K562 (cell line): ENCODE measurements around the gene RAMACL. TPM values are rescaled to one million over a fixed set of nuclear protein-coding genes. Genes with fewer than 3 reads are reported as not detected.
"Not testable (repeated sequence)": the region's sequence is repeated elsewhere in the genome, so short reads cannot be mapped to it uniquely, and the experiment has no call there.

Experiments used
- ATAC-seq: fragments of 200-7000 bp; cut with Tn5 transposase; 3 replicates; pipeline ENCODE4 v1.9.1; 2020; ENCODE audit warnings: moderate library complexity
- BruUV-seq: library from RNA; stranded (reverse); fragments of 400-500 nt; replicated peaks from 2 replicates; lab custom pipeline; 2021; lab: Mats Ljungman, UMichigan
- CTCF ChIA-PET: fragments of 300-600 bp; formaldehyde crosslinking; extraction: SDS; loops from one replicate; lab custom pipeline; 2021; ENCODE audit warnings: low intra/inter-chr PET ratio; lab: Yijun Ruan, JAX
- POLR2A ChIA-PET: fragments of 300-600, 350-650 bp; sonication (Branson Sonifier 250); formaldehyde crosslinking; extraction: SDS; loops from one replicate; lab custom pipeline; 2021; ENCODE audit warnings: antibody characterized with exemption, inconsistent platforms; lab: Yijun Ruan, JAX
- DNase-seq, 4 experiments: peaks; one replicate each; pipeline versions ENCODE4 v3.0.0 to v3.0.0-alpha.2; 2011 to 2018; ENCODE audit warnings: low spot score in 3 of 4, mixed read lengths in 3 of 4; ENCODE audit errors: extremely low read depth in 1 of 4
- FAIRE-seq: peaks from 2 replicates; lab custom pipeline; 2011; peaks lifted over from hg19 to GRCh38; lab: Jason Lieb, UNC
- H2AFZ ChIP-seq: 2 replicates; pipeline ENCODE4 v1.6.0; 2011; ENCODE audit warnings: low read depth, low read length, control low read depth, inconsistent platforms
- H3K27ac ChIP-seq: fragments of 200-600 bp; 3 replicates; pipeline ENCODE4 v1.8.0; 2011; ENCODE audit warnings: low read depth, mild to moderate bottlenecking, control low read depth, inconsistent platforms, low read length, moderate library complexity, mixed read lengths; ENCODE audit errors: extremely low read depth
- H3K27me3 ChIP-seq, 2 experiments: fragments of 300-600 bp in 1 of 2; 2 replicates in 1 of 2; 3 replicates in 1 of 2; pipeline versions ENCODE4 v1.6.0 to v1.8.0; 2011; ENCODE audit warnings: inconsistent platforms in 2 of 2, low read length in 2 of 2, mild to moderate bottlenecking in 1 of 2, mixed read lengths in 1 of 2, moderate library complexity in 1 of 2; ENCODE audit not compliant: control insufficient read depth in 2 of 2, insufficient read depth in 2 of 2
- H3K36me3 ChIP-seq: fragments of 300-600 bp; 3 replicates; pipeline ENCODE4 v1.8.0; 2011; ENCODE audit warnings: mild to moderate bottlenecking, low read length, inconsistent platforms; ENCODE audit not compliant: control insufficient read depth, insufficient read depth
- H3K4me1 ChIP-seq, 2 experiments: fragments of 200-600 bp in 1 of 2; replicated peaks in 1 of 2; 2 replicates in 1 of 2; 3 replicates in 1 of 2; pipeline versions ENCODE4 v1.5.1 to v1.8.0; 2011; ENCODE audit warnings: inconsistent platforms in 2 of 2, low read length in 2 of 2, mild to moderate bottlenecking in 1 of 2, mixed read lengths in 1 of 2, moderate library complexity in 1 of 2; ENCODE audit not compliant: control insufficient read depth in 2 of 2, insufficient read depth in 2 of 2
- H3K4me2 ChIP-seq: 2 replicates; pipeline ENCODE4 v1.6.1; 2011; ENCODE audit warnings: low read length, control low read depth, inconsistent platforms, mixed read lengths; ENCODE audit not compliant: insufficient read depth
- H3K4me3 ChIP-seq: fragments of 200-600 bp; sonication (generic), shearing (Covaris generic); 2 replicates; pipeline ENCODE4 v1.5.1; 2016; ENCODE audit warnings: control low read depth, inconsistent platforms
- H3K79me2 ChIP-seq: fragments of 200-600 bp; 3 replicates; pipeline ENCODE4 v1.8.0; 2011; ENCODE audit warnings: low read length, inconsistent platforms; ENCODE audit not compliant: control insufficient read depth, insufficient read depth
- H3K9ac ChIP-seq, 2 experiments: 2 replicates each; pipeline versions ENCODE4 v1.6.0 to v1.6.1; 2011; ENCODE audit warnings: low read depth in 2 of 2, low read length in 2 of 2, control low read depth in 1 of 2, inconsistent platforms in 1 of 2, mild to moderate bottlenecking in 1 of 2, mixed read lengths in 1 of 2; ENCODE audit not compliant: insufficient read depth in 1 of 2
- H3K9me1 ChIP-seq: one replicate; pipeline ENCODE4 v1.6.0; 2011; ENCODE audit warnings: inconsistent platforms, mild to moderate bottlenecking, low read length, moderate library complexity; ENCODE audit not compliant: control insufficient read depth, insufficient read depth
- H3K9me3 ChIP-seq: replicated peaks from 2 replicates; pipeline ENCODE4 v1.5.1; 2011; ENCODE audit warnings: low read depth, low read length, inconsistent platforms; ENCODE audit not compliant: control insufficient read depth, insufficient read depth
- H4K20me1 ChIP-seq: replicated peaks from 2 replicates; pipeline ENCODE4 v1.6.1; 2011; ENCODE audit warnings: low read length, inconsistent platforms, mixed read lengths; ENCODE audit not compliant: control insufficient read depth, insufficient read depth
- ZC3H8 ChIP-seq: fragments of 450-650 bp; IDR thresholded peaks from 2 replicates; pipeline ENCODE4 v1.6.1; 2017
- ZNF644 ChIP-seq: fragments of 200-800 bp; sonication (Bioruptor generic); IDR thresholded peaks from 2 replicates; pipeline ENCODE4 v1.6.1; 2016; ENCODE audit warnings: low read depth, missing genetic modification characterization, missing compliant biosample characterization
- WGBS: fragments of 100-300 bp; shearing (Covaris generic); methylation state at CpG from one replicate; pipeline ENCODE4 v1.1.6; 2016; ENCODE audit warnings: low coverage, mixed read lengths; ENCODE audit not compliant: insufficient coverage; ENCODE audit errors: missing lambda C conversion rate; 5-methylcytosine and 5-hydroxymethylcytosine counted together
- in situ Hi-C: fragments of 300-500 bp; cut with MboI; formaldehyde crosslinking; loops from 4 replicates; pipeline ENCODE4 v1.15.0; 2018; ENCODE audit warnings: inconsistent platforms, mixed read lengths
- intact Hi-C: fragments of 100-400 bp; cut with micrococcal nuclease; formaldehyde crosslinking; loops from 2 replicates; pipeline ENCODE4 v1.14.2; 2022
- polyA plus RNA-seq, 8 experiments: library from polyadenylated mRNA; depleted of rRNA in 4 of 8; stranded (reverse) in 5 of 8; unstranded in 3 of 8; fragments of >200 nt; fragmentation: Nextera tagmentation in 2 of 8; fragmentation: Illumina TruSeq in 1 of 8; extraction: Ambion mirVana in 2 of 8; extraction: Trizol in 1 of 8; gene quantifications; 2 replicates each; pipeline versions ENCODE4 v1.2.1 to v1.2.3, GENCODE V29; 2011 to 2014; ENCODE audit warnings: inconsistent platforms in 1 of 8, missing spikeins in 1 of 8
- total RNA-seq, 7 experiments: library from RNA; depleted of rRNA in 6 of 7; stranded (reverse); fragments of >200 nt in 6 of 7; fragmentation: Illumina TruSeq in 2 of 7; extraction: Trizol in 2 of 7; gene quantifications; 2 replicates each; pipeline versions ENCODE4 v1.2.1 to v1.2.3, GENCODE V29; 2011 to 2021; ENCODE audit warnings: low replicate concordance in 1 of 7

Gene RAMACL
- total and polyA plus RNA-seq, 9 of the 15 experiments (the other 6 are each of a cell fraction or from before 2014, with no cell fraction given), result 0.11 to 1.7 (median 0.41) TPM; not detected in 1

DNA sequence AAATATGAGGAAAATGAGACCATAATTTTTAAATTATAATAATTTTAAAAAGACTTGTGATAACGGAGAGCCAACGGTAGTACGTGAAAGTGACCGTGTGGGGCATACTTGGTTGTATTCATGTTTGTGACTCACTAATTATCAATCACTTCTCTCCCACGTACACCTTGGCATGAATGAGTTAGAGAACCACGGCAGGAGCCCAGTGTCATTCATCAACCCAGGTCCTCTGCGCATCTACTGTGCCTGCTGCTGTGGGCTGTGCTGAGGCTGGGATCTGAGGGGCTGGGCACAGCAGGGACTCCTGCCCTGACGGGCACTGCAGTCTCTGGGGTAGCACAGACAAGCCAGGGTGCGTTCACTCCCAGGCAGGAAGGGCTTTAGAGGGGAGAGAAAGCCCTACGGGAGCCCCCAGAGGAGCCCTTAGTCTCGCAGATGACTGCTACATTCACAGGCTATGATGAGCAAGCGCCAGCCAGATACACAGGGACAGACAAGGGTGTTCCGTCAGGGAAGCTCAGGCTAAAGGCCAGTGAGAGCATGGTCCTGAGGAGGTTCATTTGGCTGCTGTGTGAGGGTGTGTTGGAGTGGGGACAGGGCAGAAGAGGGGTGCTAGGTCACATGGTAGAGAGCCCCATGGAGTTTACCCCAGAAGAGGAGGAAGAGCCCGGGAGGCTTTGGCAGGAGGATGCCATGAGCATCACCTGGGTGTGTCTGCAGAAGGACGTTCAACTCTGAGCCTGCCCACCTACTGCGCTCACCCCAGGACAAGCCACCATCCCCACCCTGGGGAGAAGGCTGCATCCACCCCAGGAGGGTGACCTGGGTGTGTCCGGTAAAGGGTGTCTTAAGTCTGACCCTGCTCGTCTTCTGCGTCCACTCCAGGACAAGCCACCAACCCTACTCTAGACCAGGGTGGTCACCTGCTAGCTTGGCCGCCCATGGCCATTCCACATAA is 48.8 kb upstream of the RAMACL start:
- H3K4me3 ChIP-seq, result no peak overlapping the region
- H3K9me3 ChIP-seq, result no peaks in the 10 kb centered on the region
- no peak for ATAC-seq
- no peak for DNase-seq
- no TSS peak for BruUV-seq
- H3K36me3 ChIP-seq, result no peaks in the 10 kb centered on the region
- H3K4me1 ChIP-seq, result no peaks in the 10 kb centered on the region; a peak in 1 of 5 replicates
- TF ChIP-seq ZNF644 (tag), result no peak
- no peak for TF ChIP-seq ZC3H8
- peaks cover 27 to 84% of the 10 kb centered on the region in 2 experiments for H3K27me3 ChIP-seq
- H3K27ac ChIP-seq, result no peak overlapping the region
- H3K9me1 ChIP-seq, result no peaks in the 10 kb centered on the region
- intact Hi-C loops, result no loop called here
- CTCF ChIA-PET, result no interaction called here
- no peak overlapping the region for H3K9ac ChIP-seq
- POLR2A ChIA-PET, result no interaction called here
- H3K79me2 ChIP-seq, result no peaks in the 10 kb centered on the region
- H2AFZ ChIP-seq, result no peak overlapping the region
- FAIRE-seq, result no peak
- no peak overlapping the region for H3K4me2 ChIP-seq
- in situ Hi-C loops, result no loop called here
- 1% methylated on average over 20 of the region's 20 CpGs for WGBS
- H4K20me1 ChIP-seq, result no peaks in the 10 kb centered on the region

DNA sequence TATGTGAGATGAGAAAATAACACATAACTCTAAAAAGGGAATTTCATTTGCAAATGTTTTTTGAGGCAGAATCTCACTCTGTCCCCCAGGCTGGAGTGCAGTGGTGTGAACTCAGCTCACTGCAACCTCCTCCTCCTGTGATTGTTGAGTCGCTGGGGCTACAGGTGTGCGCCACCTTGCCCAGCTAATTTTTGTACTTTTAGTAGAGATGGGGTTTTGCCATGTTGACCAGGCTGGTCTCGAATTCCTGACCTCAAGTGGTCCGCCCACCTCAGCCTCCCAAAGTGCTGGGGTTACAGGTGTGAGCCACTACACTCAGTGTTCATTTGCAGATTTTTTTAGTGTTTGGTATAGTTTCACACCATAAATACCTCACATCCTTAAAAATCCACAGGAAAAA is 48.1 kb upstream of the RAMACL start:
- BruUV-seq, H3K9ac ChIP-seq, DNase-seq, H3K9me1 ChIP-seq, H3K4me1 ChIP-seq, H3K27ac ChIP-seq, H3K4me3 ChIP-seq, intact Hi-C loops, H3K79me2 ChIP-seq, H3K36me3 ChIP-seq, in situ Hi-C loops, CTCF ChIA-PET, H2AFZ ChIP-seq, FAIRE-seq, H4K20me1 ChIP-seq, H3K4me2 ChIP-seq, ATAC-seq, H3K9me3 ChIP-seq: not testable (repeated sequence)
- H3K27me3 ChIP-seq, result peaks cover 27 to 87% of the 10 kb centered on the region in 2 experiments; a peak in 4 of 5 replicates
- 2% methylated on average over 4 of the region's 4 CpGs for WGBS
- POLR2A ChIA-PET, result interaction anchor here (0.5 kb wide), 1 partner anchor 288 kb away, joined by 4 read pairs; no protein-coding TSS in a partner anchor
